ENCODE results near the gene CYTH1. TPM values are rescaled to one million over a fixed set of nuclear protein-coding genes. Genes with fewer than 3 reads are reported as not detected.

CYTH1 gene
- total and polyA plus RNA-seq, 2 donors (not counting 1 experiment from before 2014, with no cell fraction given) = 255 to 353 TPM

- H3K27ac Mint-ChIP-seq = peak overlapping the region; percentile 59
- Histone ChIP-seq H3K9me3 (ENCODE audit: control extremely low read depth in 1 of 3, control insufficient read depth in 2 of 3, insufficient read depth in 1 of 3, low read length in 2 of 3) (no peaks in the 10 kb centered on the region), H3K4me1 (ENCODE audit: control insufficient read depth in 2 of 2, insufficient read depth in 2 of 2, low read length in 2 of 2) (peaks cover 16 to 19% of the 10 kb centered on the region in 2 donors), H3K79me2 (ENCODE audit: control insufficient read depth, insufficient read depth, low read length) (no peaks in the 10 kb centered on the region), H3K27ac (ENCODE audit: low read length in 2 of 2) (no peak overlapping the region), H2AFZ (ENCODE audit: insufficient read depth, low read depth, low read length, poor library complexity, severe bottlenecking) (peak overlapping the region; percentile 20), H3K27me3 (replicated peaks in 1 of 4; ENCODE audit: control extremely low read depth in 1 of 4, control insufficient read depth in 3 of 4, insufficient read depth in 4 of 4, low read length in 3 of 4) (no peaks in the 10 kb centered on the region), H3K4me3 (ENCODE audit: control extremely low read depth in 1 of 5, extremely low read depth in 1 of 5, insufficient read depth in 1 of 5, low read depth in 2 of 5, low read length in 4 of 5) (peak overlapping the region in 1 of 5 experiments; percentile 15), H3K4me2 (replicated peaks; ENCODE audit: low read depth, low read length, poor library complexity, severe bottlenecking) (peak overlapping the region; percentile 46), H3K36me3 (replicated peaks in 1 of 2; ENCODE audit: control extremely low read depth in 1 of 2, control insufficient read depth in 1 of 2, extremely low read depth in 1 of 2, insufficient read depth in 2 of 2, low read length in 1 of 2) (peaks cover 0 to 11% of the 10 kb centered on the region in 2 experiments), H3K9ac (ENCODE audit: low read length) (peak overlapping the region; percentile 37), H4K20me1 (ENCODE audit: control insufficient read depth, insufficient read depth, low read length, poor library complexity, severe bottlenecking) (peaks cover 7% of the 10 kb centered on the region)
- DNase-seq = peak; percentile 47
- no peaks in the 10 kb centered on the region for H3K27me3 Mint-ChIP-seq
- H3K4me3 Mint-ChIP-seq = peak overlapping the region; percentile 64
- TF ChIP-seq CTCF (IDR thresholded peaks at IDR 0.05) = no peak
- no peak for TF ChIP-seq EZH2 (IDR thresholded peaks at IDR 0.05; ENCODE audit: borderline replicate concordance, insufficient read depth, low read depth, low read length, poor library complexity, severe bottlenecking)
- POLR2A ChIA-PET = interaction anchor here (0.5 to 0.9 kb wide), 3 partner anchors 16 to 22 kb away, joined by 3 read pairs; no protein-coding TSS in a partner anchor
- peak; percentile 14 for ATAC-seq (ENCODE audit: low read depth)
- CTCF ChIA-PET = interaction anchor here (1.4 kb wide), 1 partner anchor 14 kb away, joined by 4 read pairs; no protein-coding TSS in a partner anchor
- peaks cover 21% of the 10 kb centered on the region for H3K4me1 Mint-ChIP-seq
- WGBS (ENCODE audit: insufficient coverage) = 47% methylated on average over 17 of the region's 19 CpGs
- intact Hi-C loops (cut with micrococcal nuclease) = no loop called here
- no peaks in the 10 kb centered on the region for H3K9me3 Mint-ChIP-seq (ENCODE audit: insufficient read depth)
Measured at GRCh38 chr17:78665952-78666920, 115.8 kb downstream of the CYTH1 start.

Data from B cell (primary cell).